ENCODE measurements around the gene ATRN. TPM values are rescaled to one million over a fixed set of nuclear protein-coding genes. Genes with fewer than 3 reads are reported as not detected.

ATRN gene
- total and polyA plus RNA-seq, 2 experiments from 2014 or later: 2.2 to 18.3 TPM

DNA sequence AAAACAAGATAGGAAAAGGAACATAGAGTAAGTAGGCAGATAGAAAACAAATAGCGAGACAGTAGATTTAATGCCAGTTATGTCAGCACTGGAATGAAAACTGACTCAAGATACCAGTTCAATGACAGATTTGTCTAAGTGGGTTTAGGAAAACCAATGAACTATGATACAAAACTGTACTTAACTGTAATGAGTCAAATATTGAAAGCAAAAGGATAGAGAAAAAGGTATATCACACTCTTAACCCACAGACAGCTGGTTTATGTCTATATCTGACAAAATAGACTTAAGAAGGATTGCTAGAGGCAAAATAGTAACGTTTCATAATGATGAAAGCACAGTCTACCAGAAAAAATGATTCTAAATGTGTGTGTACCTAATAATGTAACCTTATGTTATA, 38.2 kb downstream of the ATRN start:
- no peaks in the 10 kb centered on the region; the same call in 2 of the 3 replicates for H3K9me3 Mint-ChIP-seq
- H3K27me3 ChIP-seq (ENCODE audit: insufficient read depth): no peaks in the 10 kb centered on the region

More for the DNA sequence above, 38.2 kb downstream of the ATRN start:
- H3K36me3 Mint-ChIP-seq (ENCODE audit: low read depth): no peaks in the 10 kb centered on the region
- H3K9me2 ChIP-seq (ENCODE audit: insufficient read depth): no peaks in the 10 kb centered on the region
- no peaks in the 10 kb centered on the region for H3K4me1 ChIP-seq (ENCODE audit: insufficient read depth)
- H3K27ac Mint-ChIP-seq: no peak overlapping the region
- no peak overlapping the region for H3K4me3 ChIP-seq
- H4K20me1 ChIP-seq (replicated peaks; ENCODE audit: insufficient read depth): no peaks in the 10 kb centered on the region
- TF ChIP-seq POLR2AphosphoS5 (IDR thresholded peaks at IDR 0.05; ENCODE audit: low read depth): no peak
- TF ChIP-seq STAT1 (IDR thresholded peaks at IDR 0.05; ENCODE audit: unreplicated experiment): no peak
- TF ChIP-seq, protein P1, sequence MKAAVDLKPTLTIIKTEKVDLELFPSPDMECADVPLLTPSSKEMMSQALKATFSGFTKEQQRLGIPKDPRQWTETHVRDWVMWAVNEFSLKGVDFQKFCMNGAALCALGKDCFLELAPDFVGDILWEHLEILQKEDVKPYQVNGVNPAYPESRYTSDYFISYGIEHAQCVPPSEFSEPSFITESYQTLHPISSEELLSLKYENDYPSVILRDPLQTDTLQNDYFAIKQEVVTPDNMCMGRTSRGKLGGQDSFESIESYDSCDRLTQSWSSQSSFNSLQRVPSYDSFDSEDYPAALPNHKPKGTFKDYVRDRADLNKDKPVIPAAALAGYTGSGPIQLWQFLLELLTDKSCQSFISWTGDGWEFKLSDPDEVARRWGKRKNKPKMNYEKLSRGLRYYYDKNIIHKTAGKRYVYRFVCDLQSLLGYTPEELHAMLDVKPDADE (IDR thresholded peaks at IDR 0.05): no peak
- TF ChIP-seq NANOG (IDR thresholded peaks at IDR 0.05; ENCODE audit: borderline replicate concordance): no peak
- no peak for TF ChIP-seq ZNF114 (CRISPR knock-in tag; IDR thresholded peaks at IDR 0.05)
- no peak for TF ChIP-seq REST (IDR thresholded peaks at IDR 0.05; ENCODE audit: unreplicated experiment)
- TF ChIP-seq EZH2phosphoT487 (IDR thresholded peaks at IDR 0.05; ENCODE audit: unreplicated experiment): no peak
- no peak for TF ChIP-seq CREB1 (CRISPR knock-in tag; IDR thresholded peaks at IDR 0.05; ENCODE audit: low read depth)
- TF ChIP-seq, protein P2, sequence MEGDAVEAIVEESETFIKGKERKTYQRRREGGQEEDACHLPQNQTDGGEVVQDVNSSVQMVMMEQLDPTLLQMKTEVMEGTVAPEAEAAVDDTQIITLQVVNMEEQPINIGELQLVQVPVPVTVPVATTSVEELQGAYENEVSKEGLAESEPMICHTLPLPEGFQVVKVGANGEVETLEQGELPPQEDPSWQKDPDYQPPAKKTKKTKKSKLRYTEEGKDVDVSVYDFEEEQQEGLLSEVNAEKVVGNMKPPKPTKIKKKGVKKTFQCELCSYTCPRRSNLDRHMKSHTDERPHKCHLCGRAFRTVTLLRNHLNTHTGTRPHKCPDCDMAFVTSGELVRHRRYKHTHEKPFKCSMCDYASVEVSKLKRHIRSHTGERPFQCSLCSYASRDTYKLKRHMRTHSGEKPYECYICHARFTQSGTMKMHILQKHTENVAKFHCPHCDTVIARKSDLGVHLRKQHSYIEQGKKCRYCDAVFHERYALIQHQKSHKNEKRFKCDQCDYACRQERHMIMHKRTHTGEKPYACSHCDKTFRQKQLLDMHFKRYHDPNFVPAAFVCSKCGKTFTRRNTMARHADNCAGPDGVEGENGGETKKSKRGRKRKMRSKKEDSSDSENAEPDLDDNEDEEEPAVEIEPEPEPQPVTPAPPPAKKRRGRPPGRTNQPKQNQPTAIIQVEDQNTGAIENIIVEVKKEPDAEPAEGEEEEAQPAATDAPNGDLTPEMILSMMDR (conservative IDR thresholded peaks at IDR 0.05; ENCODE audit: low read depth in 2 of 2): no peak
- TF ChIP-seq ZNF331 (CRISPR knock-in tag; IDR thresholded peaks at IDR 0.05; ENCODE audit: low read depth): no peak
- TF ChIP-seq, protein P3, sequence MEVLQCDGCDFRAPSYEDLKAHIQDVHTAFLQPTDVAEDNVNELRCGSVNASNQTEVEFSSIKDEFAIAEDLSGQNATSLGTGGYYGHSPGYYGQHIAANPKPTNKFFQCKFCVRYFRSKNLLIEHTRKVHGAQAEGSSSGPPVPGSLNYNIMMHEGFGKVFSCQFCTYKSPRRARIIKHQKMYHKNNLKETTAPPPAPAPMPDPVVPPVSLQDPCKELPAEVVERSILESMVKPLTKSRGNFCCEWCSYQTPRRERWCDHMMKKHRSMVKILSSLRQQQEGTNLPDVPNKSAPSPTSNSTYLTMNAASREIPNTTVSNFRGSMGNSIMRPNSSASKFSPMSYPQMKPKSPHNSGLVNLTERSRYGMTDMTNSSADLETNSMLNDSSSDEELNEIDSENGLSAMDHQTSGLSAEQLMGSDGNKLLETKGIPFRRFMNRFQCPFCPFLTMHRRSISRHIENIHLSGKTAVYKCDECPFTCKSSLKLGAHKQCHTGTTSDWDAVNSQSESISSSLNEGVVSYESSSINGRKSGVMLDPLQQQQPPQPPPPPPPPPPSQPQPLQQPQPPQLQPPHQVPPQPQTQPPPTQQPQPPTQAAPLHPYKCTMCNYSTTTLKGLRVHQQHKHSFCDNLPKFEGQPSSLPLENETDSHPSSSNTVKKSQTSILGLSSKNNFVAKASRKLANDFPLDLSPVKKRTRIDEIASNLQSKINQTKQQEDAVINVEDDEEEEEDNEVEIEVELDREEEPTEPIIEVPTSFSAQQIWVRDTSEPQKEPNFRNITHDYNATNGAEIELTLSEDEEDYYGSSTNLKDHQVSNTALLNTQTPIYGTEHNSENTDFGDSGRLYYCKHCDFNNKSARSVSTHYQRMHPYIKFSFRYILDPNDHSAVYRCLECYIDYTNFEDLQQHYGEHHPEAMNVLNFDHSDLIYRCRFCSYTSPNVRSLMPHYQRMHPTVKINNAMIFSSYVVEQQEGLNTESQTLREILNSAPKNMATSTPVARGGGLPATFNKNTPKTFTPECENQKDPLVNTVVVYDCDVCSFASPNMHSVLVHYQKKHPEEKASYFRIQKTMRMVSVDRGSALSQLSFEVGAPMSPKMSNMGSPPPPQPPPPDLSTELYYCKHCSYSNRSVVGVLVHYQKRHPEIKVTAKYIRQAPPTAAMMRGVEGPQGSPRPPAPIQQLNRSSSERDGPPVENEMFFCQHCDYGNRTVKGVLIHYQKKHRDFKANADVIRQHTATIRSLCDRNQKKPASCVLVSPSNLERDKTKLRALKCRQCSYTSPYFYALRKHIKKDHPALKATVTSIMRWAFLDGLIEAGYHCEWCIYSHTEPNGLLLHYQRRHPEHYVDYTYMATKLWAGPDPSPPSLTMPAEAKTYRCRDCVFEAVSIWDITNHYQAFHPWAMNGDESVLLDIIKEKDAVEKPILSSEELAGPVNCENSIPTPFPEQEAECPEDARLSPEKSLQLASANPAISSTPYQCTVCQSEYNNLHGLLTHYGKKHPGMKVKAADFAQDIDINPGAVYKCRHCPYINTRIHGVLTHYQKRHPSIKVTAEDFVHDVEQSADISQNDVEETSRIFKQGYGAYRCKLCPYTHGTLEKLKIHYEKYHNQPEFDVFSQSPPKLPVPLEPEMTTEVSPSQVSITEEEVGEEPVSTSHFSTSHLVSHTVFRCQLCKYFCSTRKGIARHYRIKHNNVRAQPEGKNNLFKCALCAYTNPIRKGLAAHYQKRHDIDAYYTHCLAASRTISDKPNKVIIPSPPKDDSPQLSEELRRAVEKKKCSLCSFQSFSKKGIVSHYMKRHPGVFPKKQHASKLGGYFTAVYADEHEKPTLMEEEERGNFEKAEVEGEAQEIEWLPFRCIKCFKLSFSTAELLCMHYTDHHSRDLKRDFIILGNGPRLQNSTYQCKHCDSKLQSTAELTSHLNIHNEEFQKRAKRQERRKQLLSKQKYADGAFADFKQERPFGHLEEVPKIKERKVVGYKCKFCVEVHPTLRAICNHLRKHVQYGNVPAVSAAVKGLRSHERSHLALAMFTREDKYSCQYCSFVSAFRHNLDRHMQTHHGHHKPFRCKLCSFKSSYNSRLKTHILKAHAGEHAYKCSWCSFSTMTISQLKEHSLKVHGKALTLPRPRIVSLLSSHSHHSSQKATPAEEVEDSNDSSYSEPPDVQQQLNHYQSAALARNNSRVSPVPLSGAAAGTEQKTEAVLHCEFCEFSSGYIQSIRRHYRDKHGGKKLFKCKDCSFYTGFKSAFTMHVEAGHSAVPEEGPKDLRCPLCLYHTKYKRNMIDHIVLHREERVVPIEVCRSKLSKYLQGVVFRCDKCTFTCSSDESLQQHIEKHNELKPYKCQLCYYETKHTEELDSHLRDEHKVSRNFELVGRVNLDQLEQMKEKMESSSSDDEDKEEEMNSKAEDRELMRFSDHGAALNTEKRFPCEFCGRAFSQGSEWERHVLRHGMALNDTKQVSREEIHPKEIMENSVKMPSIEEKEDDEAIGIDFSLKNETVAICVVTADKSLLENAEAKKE (CRISPR knock-in tag; IDR thresholded peaks at IDR 0.05): no peak
- TF ChIP-seq EZH2 (IDR thresholded peaks at IDR 0.05; ENCODE audit: low read depth, unreplicated experiment): no peak
- no peak for TF ChIP-seq JUNB (IDR thresholded peaks at IDR 0.05; ENCODE audit: unreplicated experiment)
- no peak overlapping the region for H3K4me3 Mint-ChIP-seq
- H3K4me2 ChIP-seq: no peak overlapping the region
- 0 out of 2 replicates have a peak, but pooled peaks cover 3% of the 10 kb centered on the region for H3K79me2 ChIP-seq (replicated peaks; ENCODE audit: insufficient read depth)
- no peaks in the 10 kb centered on the region for H3K36me3 ChIP-seq (ENCODE audit: insufficient read depth)
- ATAC-seq (no peak), DNase-seq (ENCODE audit: low spot score) (no peak)
- H3K4me1 Mint-ChIP-seq: no peaks in the 10 kb centered on the region
- no peaks in the 10 kb centered on the region for H3F3A ChIP-seq (replicated peaks; ENCODE audit: low read depth)
- no peak overlapping the region for H3K27ac ChIP-seq (ENCODE audit: low read depth)
- no peak overlapping the region for H2AFZ ChIP-seq
- no peaks in the 10 kb centered on the region for H3K27me3 Mint-ChIP-seq (ENCODE audit: insufficient read depth, low read depth, poor library complexity)
